Globus pallidus (tissue), 1 donor: Measurements from ENCODE around the gene NT5C1A.

Source experiments
- DNase-seq: peaks from one replicate; pipeline ENCODE4 v3.0.0-alpha.2; 2015; ENCODE audit warnings: low spot score

Gene NT5C1A

DNA sequence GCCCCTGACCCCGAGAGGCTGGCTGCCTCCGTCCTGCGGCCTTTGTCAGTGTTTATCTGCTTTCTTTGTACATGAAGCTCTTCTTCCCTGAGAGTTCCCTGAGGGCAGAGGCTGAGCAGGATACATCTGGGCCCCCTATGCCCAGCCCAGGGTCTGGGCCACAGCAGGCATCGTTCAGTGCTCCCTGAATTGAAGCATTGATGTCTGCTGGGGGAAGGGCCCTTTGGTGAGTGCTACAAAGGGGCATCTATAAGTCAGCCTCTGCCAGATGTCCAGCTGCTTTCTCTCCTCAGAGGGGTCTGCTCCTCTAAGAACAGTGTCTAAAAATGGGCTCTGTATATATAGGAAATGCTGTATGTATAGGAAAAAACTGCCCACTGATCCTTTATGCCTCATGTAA is 34.5 kb downstream of the NT5C1A start:
- DNase-seq: no peak

DNA sequence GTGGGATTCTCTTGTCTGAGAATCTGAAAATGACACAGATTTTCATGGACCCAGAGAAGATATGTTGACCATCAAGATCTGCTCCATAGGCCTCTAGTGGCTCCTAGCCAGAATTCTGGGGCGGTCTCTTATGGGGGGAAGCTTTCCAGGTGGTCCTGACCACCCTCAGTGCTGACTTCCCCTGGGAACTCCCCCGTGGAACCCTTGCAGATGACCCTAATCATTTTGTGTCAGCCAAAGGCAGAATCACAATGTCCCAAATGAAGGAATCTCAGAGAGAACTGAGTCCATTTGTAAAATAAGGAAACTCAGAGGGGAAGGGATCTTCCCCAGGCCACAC is 36.1 kb downstream of the NT5C1A start:
- no peak for DNase-seq

- DNase-seq: no peak
These were observed 36.6 kb downstream of the NT5C1A start for GRCh38 chr1:39635205-39635870.

DNA sequence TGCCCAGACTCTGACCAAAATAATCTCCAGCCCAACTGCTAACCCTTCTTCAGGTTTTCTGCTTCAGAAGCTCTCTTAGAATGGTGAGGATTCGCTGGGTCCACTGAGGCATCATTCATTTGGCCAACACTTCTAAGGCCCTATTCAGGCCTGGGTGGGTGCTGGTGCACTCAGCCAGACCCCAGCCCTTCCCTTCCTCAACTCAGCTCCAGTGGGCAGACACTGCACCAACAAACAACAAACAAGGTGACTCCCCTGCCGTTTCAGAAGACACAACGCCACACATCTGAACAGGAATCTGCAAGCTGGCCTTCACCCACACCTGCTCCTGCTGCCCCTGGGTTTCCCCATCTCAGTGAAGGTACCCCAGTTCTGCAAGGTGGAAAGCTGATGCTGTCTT is 38.5 kb downstream of the NT5C1A start:
- DNase-seq: no peak

DNA sequence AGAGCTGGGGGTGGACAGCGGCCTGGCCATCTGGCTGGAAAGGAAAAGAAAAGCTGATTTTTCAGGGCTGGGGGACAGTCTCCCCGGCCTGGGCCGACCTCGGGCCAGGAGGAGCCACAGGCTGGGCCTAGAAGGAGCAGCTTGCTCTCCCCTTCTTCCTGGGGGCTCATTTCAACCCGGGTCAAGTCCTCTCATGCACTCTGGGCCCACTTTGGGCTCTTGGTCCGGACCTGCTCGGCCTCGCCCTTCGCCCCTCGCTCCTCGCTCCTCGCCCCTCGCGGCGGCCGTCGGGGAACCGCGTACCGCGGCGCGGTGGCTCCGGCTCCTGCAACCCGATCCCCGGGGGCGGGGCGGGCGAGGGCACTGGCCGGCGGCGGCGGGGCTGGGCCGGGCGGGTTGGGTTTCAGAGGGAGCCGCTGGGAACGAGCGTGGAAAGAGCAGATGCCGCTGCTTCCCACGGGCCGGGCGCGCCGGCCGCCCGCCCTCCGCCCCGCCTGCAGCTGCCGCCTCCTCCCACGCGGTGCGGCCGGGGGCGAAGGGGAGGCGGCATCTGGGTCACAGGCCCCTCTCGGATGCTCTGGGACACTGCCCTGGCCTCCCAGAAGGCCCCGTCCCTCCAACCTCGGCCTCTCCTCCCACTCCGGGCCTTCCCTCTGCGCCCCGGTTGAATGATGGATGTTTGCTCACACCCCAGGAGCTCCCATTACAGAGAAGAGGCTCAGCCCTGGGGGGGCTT is 39.1 kb downstream of the NT5C1A start:
- DNase-seq: no peak

- DNase-seq: no peak
These were observed 39.6 kb downstream of the NT5C1A start for GRCh38 chr1:39632323-39632681.

DNA sequence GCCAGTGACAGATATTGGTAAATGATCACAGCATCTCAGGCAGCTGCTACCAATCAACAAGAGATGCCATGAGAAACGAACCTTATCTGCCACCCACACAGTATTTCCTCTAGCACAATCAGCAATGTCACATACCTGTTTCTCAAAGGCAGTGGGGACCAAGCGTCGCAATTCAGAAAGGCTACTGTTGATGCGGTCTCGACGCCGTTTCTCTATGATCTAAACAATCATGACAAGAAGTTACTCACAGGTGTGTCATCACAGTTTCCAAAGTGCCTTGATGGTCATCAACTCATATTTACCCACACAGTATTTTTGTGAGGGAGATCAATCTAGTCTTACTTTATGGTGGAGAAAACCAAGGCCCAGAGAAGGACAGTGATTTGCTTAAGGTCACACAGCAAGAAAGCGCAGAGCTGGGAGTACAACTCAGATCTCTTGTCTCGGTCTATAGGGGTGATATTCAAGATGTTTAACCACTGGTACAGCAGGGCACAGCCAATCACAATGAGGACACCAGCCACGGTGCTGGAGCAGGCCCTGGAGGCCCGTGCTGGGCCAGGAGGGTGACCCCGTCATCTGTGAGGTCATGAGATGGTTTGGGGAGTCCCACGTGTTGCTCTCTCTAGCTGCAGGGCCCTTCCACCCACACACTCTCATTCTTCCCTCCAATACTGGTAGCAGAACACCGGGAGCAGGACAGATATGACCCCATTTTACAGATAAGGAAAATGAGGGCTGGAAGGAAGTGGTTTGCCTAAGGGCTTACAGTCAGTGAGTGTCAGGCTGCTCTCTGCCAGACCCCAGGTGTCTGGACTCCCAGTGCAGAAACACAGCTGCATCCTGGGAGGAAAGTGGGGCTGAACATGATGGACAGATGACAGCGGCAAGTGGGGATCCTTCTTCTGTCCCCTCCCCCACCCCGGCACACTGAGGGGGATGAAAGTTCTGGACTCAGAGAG is 40.3 kb downstream of the NT5C1A start:
- DNase-seq: no peak

- DNase-seq: no peak
These were observed 43.0 kb downstream of the NT5C1A start for GRCh38 chr1:39628807-39629350.

DNA sequence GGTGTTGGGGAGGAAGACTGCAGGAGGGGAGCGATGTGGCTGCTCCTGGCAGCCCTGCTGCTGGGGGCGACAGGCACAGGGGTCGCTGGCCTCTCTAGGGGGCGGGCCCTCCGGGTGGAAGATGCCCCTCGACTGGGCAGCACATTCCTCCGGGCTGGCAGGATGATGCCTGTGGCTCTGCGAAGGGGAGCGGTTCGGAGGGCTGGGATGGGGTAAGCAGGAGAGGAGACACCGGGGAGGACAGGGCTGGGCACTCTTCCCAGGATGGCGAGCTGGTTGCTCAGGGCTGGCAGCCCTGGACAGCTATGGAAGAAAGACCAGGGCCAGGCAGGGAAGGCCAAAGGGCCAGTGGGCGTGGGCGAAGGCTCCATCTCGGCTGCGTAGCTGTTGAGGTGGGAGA is 45.3 kb downstream of the NT5C1A start:
- DNase-seq: no peak

- DNase-seq: peak; percentile 83
These were observed 46.2 kb downstream of the NT5C1A start for GRCh38 chr1:39625462-39626273.

DNA sequence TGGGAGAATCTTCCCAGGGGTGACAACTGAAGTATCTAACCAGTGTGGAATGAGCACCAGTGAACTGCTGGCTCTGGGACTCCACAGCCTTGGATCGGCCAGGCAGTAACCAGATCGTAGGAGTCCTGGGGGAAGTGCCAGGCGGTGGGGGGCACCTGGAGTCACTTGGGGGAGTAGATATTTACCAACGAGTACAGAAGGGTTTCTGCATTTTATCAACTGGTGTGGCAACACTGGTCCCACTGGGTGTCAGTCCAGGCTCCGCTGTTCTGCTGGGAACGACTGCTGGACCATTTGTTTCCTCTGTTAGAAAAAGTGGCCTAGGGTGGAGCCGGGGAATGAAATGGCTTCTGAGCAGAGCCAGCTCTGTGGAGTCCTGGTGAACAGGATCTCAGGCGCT is 46.9 kb downstream of the NT5C1A start:
- no peak for DNase-seq

DNA sequence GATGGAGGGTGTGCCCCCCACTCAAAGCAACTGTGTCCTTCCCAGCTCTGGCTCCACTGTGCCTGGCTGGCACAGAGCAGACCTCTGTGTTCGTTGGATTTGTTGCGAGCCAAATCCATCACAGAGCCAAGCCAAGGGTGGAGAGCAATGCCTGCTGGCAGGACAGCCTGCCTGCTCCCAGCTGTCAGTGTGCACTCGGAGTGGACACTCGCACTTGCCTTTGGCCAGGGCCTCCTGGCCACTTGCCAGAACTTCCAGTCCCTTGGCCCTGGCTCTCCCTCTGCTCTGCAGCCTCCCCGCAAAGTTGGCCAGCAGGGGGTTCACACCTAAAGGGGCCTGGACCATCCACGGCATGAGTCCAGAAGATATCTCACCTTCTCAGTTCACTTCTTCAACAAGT is 48.9 kb downstream of the NT5C1A start:
- peak; percentile 42 for DNase-seq

DNA sequence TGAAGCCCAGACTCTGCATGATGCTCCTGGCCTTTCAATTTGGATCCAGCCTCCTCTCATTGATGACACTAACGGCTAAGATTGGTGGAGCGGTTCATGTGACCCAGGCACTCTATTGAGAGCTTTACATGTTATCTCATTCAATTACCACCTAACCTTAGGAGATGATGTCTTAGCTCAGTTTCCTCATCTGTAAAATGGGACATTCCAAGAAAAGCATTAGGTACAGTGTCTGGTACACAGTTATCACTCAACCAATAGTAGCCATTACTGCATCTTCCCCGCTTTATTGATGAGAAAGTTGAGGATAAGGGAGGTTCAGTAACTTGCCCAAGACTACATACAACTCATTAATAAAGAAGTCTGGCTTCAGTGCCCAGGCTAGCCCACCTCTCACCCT is 49.5 kb downstream of the NT5C1A start:
- DNase-seq: no peak

DNA sequence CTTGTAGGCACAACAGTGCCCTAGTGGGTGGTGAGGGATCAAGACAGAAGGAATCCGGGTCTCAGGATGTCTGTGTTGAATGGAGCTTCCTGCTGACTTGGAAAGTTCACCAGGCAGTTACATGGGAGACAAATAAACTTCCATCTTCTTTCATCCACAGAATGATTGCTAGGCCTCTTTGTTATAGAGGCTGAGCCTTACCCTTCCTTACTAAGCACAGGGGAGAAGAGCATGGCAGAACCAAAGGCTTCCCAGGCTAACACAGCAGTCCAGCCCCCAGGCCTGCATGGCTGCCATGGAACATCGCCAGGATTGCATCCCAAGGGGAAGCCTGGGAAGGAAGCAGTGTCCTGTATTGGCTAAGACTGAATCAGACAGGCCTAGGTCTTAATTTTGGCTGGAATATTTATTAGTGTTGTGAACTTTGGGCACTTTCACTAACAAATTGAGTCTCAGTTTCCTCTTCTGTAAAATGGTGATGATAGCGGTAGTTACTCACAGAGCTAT is 51.2 kb downstream of the NT5C1A start:
- no peak for DNase-seq

DNA sequence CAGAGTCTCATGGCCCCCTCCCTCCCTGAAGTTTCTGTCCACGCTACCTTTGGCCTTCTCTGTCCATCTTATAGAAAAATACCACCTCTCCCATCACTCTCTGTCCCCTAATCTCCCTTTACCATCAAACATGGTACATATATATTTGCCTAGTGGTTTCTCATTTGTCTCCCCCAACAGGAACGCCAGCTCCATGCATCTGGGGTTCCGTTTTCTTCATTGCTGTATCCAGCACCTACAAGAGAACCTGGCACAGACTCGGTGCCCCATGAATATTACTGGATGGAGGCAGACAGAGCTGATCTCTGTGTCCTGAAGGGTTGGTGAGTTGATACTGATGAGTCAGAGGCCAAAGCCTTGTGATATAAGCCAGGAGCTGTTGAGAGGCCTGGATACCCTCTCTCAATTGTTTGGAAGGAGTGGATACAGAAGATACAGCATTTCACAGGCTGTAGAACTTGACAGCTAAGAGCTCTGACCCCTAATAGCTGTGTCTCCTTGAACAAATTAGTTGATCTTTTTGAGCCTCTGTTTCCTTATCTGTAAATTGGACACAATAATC is 54.3 kb downstream of the NT5C1A start:
- no peak for DNase-seq

DNA sequence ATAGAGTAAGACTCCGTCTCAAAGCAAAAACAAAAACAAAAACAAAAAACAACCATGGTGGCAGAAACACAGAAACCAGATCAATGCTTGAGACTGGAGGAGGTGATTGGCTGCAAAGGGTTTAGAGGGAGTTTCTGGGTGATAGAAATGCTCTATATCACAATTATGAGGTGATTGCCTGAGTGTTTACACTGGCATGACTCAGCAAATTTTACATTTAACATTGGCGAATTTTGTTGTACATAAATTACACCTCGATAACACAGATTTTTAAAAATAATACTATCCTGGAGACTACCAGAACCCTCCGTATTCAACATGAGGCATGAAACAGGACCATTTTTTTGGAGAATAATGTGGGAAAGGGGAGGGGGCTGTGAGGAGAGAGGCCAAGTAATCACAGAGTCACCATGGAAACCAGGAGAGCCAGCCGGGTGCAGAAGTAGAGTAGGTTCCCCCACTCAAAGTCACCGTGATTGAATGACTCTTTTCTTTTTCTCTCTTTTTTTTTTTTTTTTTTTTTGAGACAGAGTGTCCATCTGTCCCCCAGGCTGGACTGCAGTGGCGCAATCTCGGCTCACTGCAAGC is 56.7 kb downstream of the NT5C1A start:
- DNase-seq: no peak

- no peak for DNase-seq
These were observed 57.4 kb downstream of the NT5C1A start for GRCh38 chr1:39614488-39614887.

GRCh38 chr1:39613250-39613649 is 58.7 kb downstream of the NT5C1A start:
- DNase-seq: no peak

- no peak for DNase-seq
These were observed 62.1 kb downstream of the NT5C1A start for GRCh38 chr1:39609618-39610331.
